GM13977 (cell line): ENCODE results near the gene HIPK2.
"Not testable (repeated sequence)": the region's sequence is repeated elsewhere in the genome, so short reads cannot be mapped to it uniquely, and the experiment has no call there.

Source experiments
- DNase-seq: peaks from one replicate; pipeline ENCODE4 v3.0.0; 2012; ENCODE audit warnings: low spot score
- in situ Hi-C: fragments of 300-500 bp; cut with MboI; formaldehyde crosslinking; loops from one replicate; pipeline ENCODE4 v1.12.0; 2022; ENCODE audit warnings: low sequenced_read_pairs, low pct_unique_long_range_greater_than_20kb, mixed read lengths, inconsistent platforms; ENCODE audit not compliant: unreplicated experiment
- TF ChIP-seq, protein P1 (sequence below): IDR thresholded peaks from 2 replicates; pipeline ENCODE4 v1.5.1; 2012; ENCODE audit warnings: mild to moderate bottlenecking, control low read depth; ENCODE audit not compliant: insufficient read depth; ENCODE audit errors: extremely low read depth, missing control alignments

Gene HIPK2

DNA sequence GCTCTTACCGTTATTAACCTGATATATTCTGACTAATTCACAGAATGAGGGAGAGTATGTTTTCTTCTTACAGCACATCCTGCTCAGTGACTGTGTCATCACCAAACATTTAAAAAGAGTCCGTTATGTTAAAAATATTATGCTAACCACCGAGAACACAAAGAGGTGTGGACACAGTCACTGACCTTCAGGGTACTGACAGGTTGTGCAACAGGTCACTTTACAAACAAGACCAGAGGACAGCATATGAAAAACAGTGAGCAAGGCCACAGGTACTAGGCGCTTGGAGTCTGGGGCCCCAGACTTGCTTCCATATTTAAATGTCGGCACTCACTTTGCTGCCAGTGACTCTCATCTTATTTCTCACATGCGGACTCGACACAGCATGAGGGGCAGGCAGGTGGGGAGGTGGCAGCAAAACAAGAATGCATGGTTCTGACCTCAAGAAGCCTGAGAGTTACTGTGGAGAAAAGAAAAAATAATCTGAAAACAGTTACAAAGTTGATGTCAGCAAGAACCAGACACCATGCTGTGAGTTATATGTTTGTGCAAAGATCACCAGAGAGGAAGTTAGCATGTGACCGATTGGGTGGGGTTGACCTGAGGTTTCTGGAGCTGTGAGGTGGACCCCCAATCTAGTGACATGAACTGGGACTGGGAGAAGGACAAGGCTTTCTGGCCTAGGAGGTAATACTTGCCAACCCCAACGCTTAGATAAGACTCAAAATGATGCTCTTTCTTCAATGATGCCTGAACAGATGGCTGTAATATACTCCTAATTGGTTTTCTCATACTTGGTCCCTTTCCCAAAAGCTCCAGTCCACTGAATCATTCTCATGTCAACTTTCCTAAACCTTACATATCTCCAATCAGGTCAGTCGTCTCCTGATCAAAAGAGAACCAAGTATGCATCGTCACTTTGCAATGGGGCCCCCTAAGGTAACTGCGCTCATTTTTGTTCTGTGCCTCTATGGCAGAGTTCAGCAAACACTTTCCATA is 102.4 kb downstream of the HIPK2 start:
- TF ChIP-seq, protein P1, sequence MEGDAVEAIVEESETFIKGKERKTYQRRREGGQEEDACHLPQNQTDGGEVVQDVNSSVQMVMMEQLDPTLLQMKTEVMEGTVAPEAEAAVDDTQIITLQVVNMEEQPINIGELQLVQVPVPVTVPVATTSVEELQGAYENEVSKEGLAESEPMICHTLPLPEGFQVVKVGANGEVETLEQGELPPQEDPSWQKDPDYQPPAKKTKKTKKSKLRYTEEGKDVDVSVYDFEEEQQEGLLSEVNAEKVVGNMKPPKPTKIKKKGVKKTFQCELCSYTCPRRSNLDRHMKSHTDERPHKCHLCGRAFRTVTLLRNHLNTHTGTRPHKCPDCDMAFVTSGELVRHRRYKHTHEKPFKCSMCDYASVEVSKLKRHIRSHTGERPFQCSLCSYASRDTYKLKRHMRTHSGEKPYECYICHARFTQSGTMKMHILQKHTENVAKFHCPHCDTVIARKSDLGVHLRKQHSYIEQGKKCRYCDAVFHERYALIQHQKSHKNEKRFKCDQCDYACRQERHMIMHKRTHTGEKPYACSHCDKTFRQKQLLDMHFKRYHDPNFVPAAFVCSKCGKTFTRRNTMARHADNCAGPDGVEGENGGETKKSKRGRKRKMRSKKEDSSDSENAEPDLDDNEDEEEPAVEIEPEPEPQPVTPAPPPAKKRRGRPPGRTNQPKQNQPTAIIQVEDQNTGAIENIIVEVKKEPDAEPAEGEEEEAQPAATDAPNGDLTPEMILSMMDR, result no peak
- no peak for DNase-seq
- in situ Hi-C loops, result no loop called here

DNA sequence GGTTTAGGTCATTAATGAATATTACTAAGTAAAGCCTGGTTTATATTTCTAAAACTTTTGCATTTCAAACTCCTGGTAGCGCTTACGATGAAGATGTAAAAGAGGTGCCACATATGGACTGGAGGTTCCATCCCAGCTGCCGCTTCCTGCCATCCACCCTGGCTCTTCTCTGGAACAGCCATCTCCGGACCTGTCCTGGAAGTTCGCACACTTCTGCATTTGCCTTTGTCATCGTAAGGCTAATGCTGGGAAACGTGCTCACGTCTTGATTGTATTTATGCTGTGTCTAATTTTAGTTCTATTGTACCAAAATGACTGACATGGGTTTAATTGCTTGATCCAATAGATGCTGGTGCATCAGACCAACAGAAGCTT is 103.1 kb downstream of the HIPK2 start:
- in situ Hi-C loops, result no loop called here
- TF ChIP-seq, protein P1, result no peak
- DNase-seq, result no peak

GRCh38 chr7:139674341-139674740 is 103.5 kb downstream of the HIPK2 start:
- TF ChIP-seq, protein P1, result no peak
- no peak for DNase-seq
- in situ Hi-C loops, result no loop called here

DNA sequence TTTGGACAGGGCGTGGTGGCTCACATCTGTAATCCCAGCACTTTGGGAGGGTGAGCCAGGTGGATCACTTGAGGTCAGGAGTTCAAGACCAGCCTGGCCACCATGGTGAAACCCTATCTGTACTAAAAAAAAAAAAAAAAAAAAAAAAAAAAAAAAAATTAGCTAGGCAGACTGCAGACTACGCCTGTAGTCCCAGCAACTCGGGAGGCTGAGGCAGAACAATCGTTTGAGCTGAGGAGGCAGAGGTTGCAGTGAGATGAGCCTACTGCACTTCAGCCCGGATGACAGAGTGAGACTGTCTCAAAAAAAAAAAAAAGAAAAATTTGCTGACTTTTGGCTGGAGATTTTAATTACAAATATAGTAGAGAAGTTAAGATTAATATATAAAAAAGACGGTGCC is 104.0 kb downstream of the HIPK2 start:
- no peak for DNase-seq
- TF ChIP-seq, protein P1, result no peak
- in situ Hi-C loops, result no loop called here

- TF ChIP-seq, protein P1, result no peak
- peak; percentile 68 for DNase-seq
- in situ Hi-C loops, result no loop called here
Measured at GRCh38 chr7:139673230-139673629, 104.6 kb downstream of the HIPK2 start.

- in situ Hi-C loops, result no loop called here
- DNase-seq, result no peak
- TF ChIP-seq, protein P1, result no peak
Measured at GRCh38 chr7:139671967-139672366, 105.8 kb downstream of the HIPK2 start.

GRCh38 chr7:139670662-139671061 is 107.1 kb downstream of the HIPK2 start:
- DNase-seq, in situ Hi-C loops: not testable (repeated sequence)
